ENCODE measurements around the gene KCNJ5. TPM values are rescaled to one million over a fixed set of nuclear protein-coding genes. Genes with fewer than 3 reads are reported as not detected.

The KCNJ5 gene
- total and polyA plus RNA-seq, 2 of the 4 experiments (the other 2 are of a cell fraction) = 0.07 to 0.18 TPM

- peaks cover 68% of the 10 kb centered on the region for H3K27me3 ChIP-seq (ENCODE audit: control insufficient read depth, insufficient read depth, low read length)
- H4K8ac ChIP-seq (ENCODE audit: low read depth in 2 of 2, low read length in 2 of 2) = no peak overlapping the region
- no peak overlapping the region for H3K9ac ChIP-seq (ENCODE audit: low read depth, low read length)
- intact Hi-C loops (cut with micrococcal nuclease) = no loop called here
- BruUV-seq (replicated peaks) = no TSS peak
- H3K36me3 ChIP-seq (ENCODE audit: control insufficient read depth, insufficient read depth, low read length) = no peaks in the 10 kb centered on the region
- H2BK120ac ChIP-seq (ENCODE audit: low read depth, low read length) = no peak overlapping the region
- H3K79me1 ChIP-seq (ENCODE audit: low read depth in 1 of 2, low read length in 2 of 2) = no peaks in the 10 kb centered on the region
- H3K4me3 ChIP-seq (ENCODE audit: insufficient read depth, low read depth, low read length) = no peak overlapping the region
- 0 out of 2 replicates have a peak, but pooled peaks cover 1% of the 10 kb centered on the region for H3K4me1 ChIP-seq (ENCODE audit: control insufficient read depth, insufficient read depth, low read length)
- H3K56ac ChIP-seq (ENCODE audit: extremely low read depth, insufficient read depth, low read length) = no peak overlapping the region
- no peaks in the 10 kb centered on the region for H4K20me1 ChIP-seq (ENCODE audit: insufficient read depth, low read length)
- DNase-seq = no peak
- no peak overlapping the region for H2BK20ac ChIP-seq (ENCODE audit: low read depth, low read length)
- H3K23ac ChIP-seq (ENCODE audit: low read depth, low read length) = no peak overlapping the region
- H2BK15ac ChIP-seq (ENCODE audit: low read depth, low read length) = no peak overlapping the region
- POLR2A ChIA-PET (ENCODE audit: unreplicated experiment) = interaction anchor here (1.2 kb wide), 1 partner anchor 70 kb away, joined by 3 read pairs; no protein-coding TSS in a partner anchor
- H2AK5ac ChIP-seq (ENCODE audit: low read depth, low read length) = no peak overlapping the region
- in situ Hi-C loops (cut with MboI; ENCODE audit: low sequenced_read_pairs) = loop anchor here (5.0 kb wide), 2 partner anchors 66 to 446 kb away; no protein-coding TSS in a partner anchor
- H4K91ac ChIP-seq (ENCODE audit: insufficient read depth, low read depth, low read length) = no peak overlapping the region
- no peak overlapping the region for H2BK5ac ChIP-seq (ENCODE audit: low read depth, low read length, poor library complexity, severe bottlenecking)
- dilution Hi-C loops (cut with HindIII; ENCODE audit: low sequenced_read_pairs, unreplicated experiment) = no loop called here
- H3K27ac ChIP-seq (ENCODE audit: insufficient read depth, low read length) = no peak overlapping the region
- H3K4ac ChIP-seq (ENCODE audit: low read depth, low read length) = no peak overlapping the region
- H3K9me1 ChIP-seq (ENCODE audit: insufficient read depth, low read length) = no peaks in the 10 kb centered on the region
- WGBS, 2 experiments (ENCODE audit: extremely low coverage in 2 of 2, insufficient read length in 1 of 2) = 7% methylated on average over 3 of the region's 5 CpGs; no CpG with 5 or more reads in 1 of the 2 experiments
- TF ChIP-seq RAD21 (IDR thresholded peaks at IDR 0.05; ENCODE audit: low read length) (peak; percentile 28), RFX5 (IDR thresholded peaks at IDR 0.05; ENCODE audit: low read depth, low read length) (no peak), USF2 (IDR thresholded peaks at IDR 0.05; ENCODE audit: low read depth, low read length) (no peak), CEBPB (IDR thresholded peaks at IDR 0.05; ENCODE audit: low read depth, low read length) (no peak), CHD1 (IDR thresholded peaks at IDR 0.05; ENCODE audit: low read depth, low read length) (no peak), FOS (IDR thresholded peaks at IDR 0.05; ENCODE audit: low read depth, low read length) (no peak), SMC3 (IDR thresholded peaks at IDR 0.05; ENCODE audit: low read depth, low read length) (peak; percentile 32; the same call in 1 of the 2 replicates), CTCF (conservative IDR thresholded peaks at IDR 0.05; ENCODE audit: low read depth, low read length) (peak; percentile 21; the same call in 1 of the 2 replicates), MXI1 (IDR thresholded peaks at IDR 0.05; ENCODE audit: borderline replicate concordance, low read depth, low read length) (no peak), BHLHE40 (IDR thresholded peaks at IDR 0.05; ENCODE audit: low read depth, low read length) (no peak), RCOR1 (IDR thresholded peaks at IDR 0.05; ENCODE audit: insufficient replicate concordance, low read length) (no peak)
- H3K18ac ChIP-seq (ENCODE audit: low read depth, low read length) = no peak overlapping the region
- no peak for ATAC-seq (ENCODE audit: low read depth)
- no peak overlapping the region for H3K4me2 ChIP-seq (ENCODE audit: low read depth, low read length)
- H3K14ac ChIP-seq (replicated peaks; ENCODE audit: low read depth, low read length) = no peak overlapping the region
- no peak overlapping the region for H2AK9ac ChIP-seq (replicated peaks; ENCODE audit: low read depth, low read length, poor library complexity)
- no peak overlapping the region for H4K5ac ChIP-seq (ENCODE audit: low read depth, low read length)
- CTCF ChIA-PET = interaction anchor here (0.9 to 4.5 kb wide), 4 partner anchors 19 to 70 kb away, joined by 3 to 71 read pairs (median 23); no protein-coding TSS in a partner anchor
- H3K9me3 ChIP-seq (ENCODE audit: control insufficient read depth, insufficient read depth, low read length) = no peaks in the 10 kb centered on the region
- H2AFZ ChIP-seq (replicated peaks; ENCODE audit: low read length, poor library complexity) = no peak overlapping the region
These were observed 4.6 kb upstream of the KCNJ5 start for GRCh38 chr11:128886406-128887124.
